Left ventricle myocardium superior (tissue), 1 donor: ENCODE results near the gene ANKS1B. TPM values are rescaled to one million over a fixed set of nuclear protein-coding genes. Genes with fewer than 3 reads are reported as not detected.
"Not testable (repeated sequence)": the region's sequence is repeated elsewhere in the genome, so short reads cannot be mapped to it uniquely, and the experiment has no call there.

Experiments
- ATAC-seq: fragments of 200-7000 bp; cut with Tn5 transposase; one replicate; pipeline ENCODE4 v1.9.1; 2020; ENCODE audit warnings: mild to moderate bottlenecking, moderate library complexity
- DNase-seq: peaks from one replicate; pipeline ENCODE4 v3.0.0-alpha.2; 2020
- intact Hi-C: fragments of 100-400 bp; cut with micrococcal nuclease; formaldehyde crosslinking; loops from one replicate; pipeline ENCODE4 v1.11.0; 2022
- total RNA-seq: library from RNA; stranded (reverse); fragmentation: NEBNext Ultra II Directional; extraction: Animal tissue kit (Norgen Biotek cat#: 25700); gene quantifications from one replicate; pipeline ENCODE4 v1.2.1, GENCODE V29; 2021
- donor health status: DM: no; HTN: yes; CAD: no; lungs with severe emphysema.

ANKS1B gene
- total RNA-seq, 1 donor from 2014 or later = 2.5 TPM

DNA sequence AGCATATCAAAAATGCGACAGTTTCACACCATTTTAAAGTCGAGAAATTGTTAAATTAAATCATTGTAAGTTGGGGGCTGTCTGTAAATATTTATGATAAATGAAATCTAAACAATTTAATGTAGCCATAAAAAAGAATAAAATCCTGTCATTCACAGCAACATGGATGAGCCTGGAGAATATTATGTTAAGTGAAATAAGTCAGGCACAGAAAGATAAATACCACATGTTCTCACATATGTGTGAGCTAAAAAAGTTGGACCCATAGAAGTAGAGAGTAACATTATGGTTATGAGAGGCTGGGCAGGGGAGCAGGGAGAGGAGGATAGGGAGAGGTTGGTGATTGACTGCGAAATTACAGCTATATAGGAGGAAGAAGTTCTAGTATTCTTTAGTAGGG lies 201.3 kb downstream of the ANKS1B start:
- no peak for DNase-seq
- intact Hi-C loops = no loop called here
- no peak for ATAC-seq

DNA sequence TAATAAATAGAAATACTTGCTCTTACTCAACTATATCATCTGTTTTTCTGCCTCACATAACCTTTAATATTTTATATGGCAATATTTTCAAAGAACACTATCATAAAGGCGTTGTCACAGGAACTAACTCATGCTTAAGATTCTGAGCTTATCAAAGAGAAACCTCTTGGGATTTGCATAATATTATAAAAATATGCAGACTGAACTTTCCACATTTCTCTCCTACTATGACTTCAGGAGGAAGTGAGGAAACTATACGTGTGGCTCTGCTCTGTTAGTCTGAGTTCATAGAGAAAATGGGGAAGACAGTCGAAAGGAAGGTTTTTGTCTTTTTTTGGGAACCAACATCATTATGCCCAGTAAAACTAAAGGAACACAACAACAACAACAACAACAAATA lies 212.5 kb downstream of the ANKS1B start:
- DNase-seq = no peak
- intact Hi-C loops = no loop called here
- ATAC-seq = no peak

DNA sequence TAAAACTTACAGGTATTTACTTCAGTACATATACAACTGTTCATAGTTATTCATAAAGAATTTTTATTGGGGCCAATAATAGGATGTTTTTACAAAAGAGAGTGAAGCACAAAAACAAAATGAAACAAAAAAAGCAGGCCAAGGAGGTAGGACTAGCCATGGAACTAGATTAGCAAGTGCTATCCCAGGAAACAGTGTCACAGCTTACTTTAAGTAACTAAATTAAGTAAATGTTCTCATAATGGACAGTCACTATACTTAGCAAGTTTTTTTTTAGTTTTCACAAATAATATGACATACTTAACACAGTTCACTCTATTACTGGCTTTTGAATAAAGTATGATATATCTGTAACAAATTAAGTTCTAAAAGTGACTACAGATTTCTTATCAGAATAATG lies 213.1 kb downstream of the ANKS1B start:
- DNase-seq = no peak
- intact Hi-C loops = no loop called here
- ATAC-seq = no peak

DNA sequence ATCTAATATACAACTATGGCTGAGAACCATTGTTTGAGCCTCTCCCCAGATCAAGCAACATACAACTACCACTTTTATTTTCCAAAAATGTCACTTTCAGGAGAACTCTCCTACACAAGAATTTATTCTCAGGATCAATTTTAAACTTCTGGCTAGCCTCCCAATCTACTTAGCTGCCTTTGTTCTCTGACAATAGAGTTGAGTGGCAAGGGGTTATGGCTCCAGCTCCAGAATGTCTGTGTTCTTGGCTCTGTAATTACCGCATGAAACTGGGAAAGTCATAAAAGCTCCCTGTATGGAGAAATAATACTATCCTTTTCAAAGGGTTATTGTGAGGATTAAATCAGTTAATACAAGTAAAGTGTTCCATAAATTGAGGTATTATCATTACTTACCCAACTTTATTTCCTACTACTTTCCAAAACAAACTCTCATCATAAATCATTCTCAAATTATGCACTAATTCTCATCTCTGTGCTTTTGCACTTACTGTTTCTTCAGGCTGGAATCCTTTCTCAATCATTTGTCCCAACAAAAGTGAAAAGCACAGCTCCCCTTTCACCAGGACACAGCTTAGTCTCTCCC lies 215.2 kb downstream of the ANKS1B start:
- intact Hi-C loops = loop anchor here (10.0 kb wide), 1 partner anchor 725 kb away; no protein-coding TSS in a partner anchor
- ATAC-seq = no peak
- DNase-seq = no peak

DNA sequence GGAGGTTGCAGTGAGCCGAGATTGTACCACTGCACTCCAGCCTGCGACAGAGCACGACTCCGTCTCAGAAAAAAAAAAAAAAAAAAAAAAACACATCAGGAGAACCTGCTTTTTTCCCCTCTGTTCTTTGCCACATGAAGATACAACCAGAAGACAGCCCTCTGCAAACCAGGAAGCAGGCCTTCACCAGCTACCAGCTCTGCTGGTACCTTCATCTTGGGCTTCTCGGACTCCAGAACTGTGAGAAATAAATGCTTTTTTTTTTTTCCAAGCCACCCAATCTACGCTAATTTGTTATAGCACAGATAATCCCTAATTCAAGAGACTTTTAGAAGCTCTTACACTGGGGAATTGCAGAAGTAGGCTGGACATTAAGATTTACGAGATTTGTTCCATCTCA lies 216.0 kb downstream of the ANKS1B start:
- intact Hi-C loops = loop anchor here (10.0 kb wide), 1 partner anchor 724 kb away; no protein-coding TSS in a partner anchor
- DNase-seq = no peak
- no peak for ATAC-seq

DNA sequence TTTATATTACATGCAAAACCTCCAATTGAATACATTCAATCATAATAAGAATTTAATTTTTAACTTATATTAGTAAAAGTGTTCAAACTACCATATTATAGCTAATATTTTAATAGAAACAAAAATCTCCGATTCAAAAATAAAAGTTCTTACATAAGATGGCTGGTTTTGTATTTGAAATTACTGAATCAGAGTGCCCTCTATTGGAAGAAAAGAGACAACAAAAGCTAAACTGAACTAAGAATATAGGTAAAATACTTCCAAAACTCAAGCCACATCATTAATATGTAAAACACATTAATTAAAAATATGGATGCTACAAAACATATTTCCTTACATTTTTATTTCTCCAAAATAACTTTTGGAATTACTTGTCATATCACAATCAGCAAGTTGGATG lies 216.9 kb downstream of the ANKS1B start:
- intact Hi-C loops = loop anchor here (10.0 kb wide), 1 partner anchor 723 kb away; no protein-coding TSS in a partner anchor

DNA sequence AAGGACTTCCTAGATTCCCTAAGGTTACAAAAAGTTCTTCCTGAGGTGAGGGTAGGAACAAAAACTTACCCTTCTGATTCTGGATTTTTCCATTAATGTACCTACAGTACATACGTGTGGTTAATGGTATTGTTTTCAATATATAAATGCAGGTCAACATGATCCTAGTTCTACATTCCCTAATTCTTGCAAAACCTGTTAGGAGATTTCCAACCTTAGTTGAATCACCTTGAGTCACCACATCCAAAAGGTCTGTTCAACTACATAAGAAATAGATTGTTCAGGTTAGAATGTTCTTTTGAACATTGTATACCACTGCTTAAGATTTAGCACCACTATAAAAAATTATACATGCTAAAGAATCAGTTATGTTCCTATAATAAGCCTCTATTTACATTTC lies 218.3 kb downstream of the ANKS1B start:
- DNase-seq (no peak), ATAC-seq (no peak)
- intact Hi-C loops = loop anchor here (10.0 kb wide), 1 partner anchor 722 kb away; no protein-coding TSS in a partner anchor

More for the DNA sequence above, 216.9 kb downstream of the ANKS1B start:
- no peak for ATAC-seq
- no peak for DNase-seq

DNA sequence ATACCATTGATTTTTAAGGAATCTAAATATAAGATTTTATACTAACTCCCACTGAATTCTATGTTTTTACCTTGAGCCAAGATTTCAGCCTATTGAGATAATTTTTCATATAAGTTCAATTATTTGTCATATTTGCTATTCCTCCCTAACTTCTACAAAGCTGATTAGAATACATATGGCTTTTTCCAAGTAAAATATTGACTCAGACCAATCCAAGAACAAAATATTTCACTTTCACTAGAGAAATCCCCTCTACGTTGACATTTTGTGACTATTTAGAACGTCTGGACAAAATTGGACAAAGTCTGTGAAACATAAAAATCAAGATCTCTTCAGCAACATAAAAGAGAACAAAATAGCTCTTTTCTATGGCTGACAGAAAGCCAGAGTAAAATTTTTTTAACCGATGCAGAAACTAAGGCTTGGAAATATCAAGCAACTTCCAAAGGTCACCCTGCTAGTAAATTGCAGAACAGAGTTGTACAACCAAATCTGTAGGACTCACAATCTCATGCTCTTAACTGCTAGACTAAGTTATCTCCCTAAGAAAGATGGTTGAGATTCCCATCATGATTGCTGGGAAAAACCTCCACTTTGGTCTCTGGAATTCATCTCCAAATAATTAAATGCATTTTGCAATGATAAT lies 219.1 kb downstream of the ANKS1B start:
- DNase-seq (no peak), ATAC-seq (no peak)
- intact Hi-C loops = loop anchor here (10.0 kb wide), 1 partner anchor 721 kb away; no protein-coding TSS in a partner anchor

DNA sequence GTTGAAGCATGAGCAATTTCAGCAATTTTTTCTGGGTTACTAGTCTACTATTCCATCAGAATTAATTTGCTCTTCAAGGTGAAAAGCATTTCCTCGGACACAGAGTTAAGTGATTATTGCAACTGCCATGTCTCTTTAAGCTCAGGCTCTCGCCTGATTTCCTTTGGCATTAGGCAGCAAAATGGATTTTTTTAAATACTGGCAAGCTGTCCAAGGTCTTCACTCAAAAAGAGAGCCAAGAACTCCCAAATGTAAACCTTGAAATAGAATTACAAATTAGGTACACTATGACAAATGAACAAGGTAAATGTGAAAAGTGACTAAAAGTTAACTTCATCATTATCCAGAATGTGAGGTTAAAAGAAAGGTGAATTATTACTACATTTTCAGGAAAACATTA lies 225.3 kb downstream of the ANKS1B start:
- ATAC-seq (no peak), DNase-seq (no peak)
- intact Hi-C loops = no loop called here

DNA sequence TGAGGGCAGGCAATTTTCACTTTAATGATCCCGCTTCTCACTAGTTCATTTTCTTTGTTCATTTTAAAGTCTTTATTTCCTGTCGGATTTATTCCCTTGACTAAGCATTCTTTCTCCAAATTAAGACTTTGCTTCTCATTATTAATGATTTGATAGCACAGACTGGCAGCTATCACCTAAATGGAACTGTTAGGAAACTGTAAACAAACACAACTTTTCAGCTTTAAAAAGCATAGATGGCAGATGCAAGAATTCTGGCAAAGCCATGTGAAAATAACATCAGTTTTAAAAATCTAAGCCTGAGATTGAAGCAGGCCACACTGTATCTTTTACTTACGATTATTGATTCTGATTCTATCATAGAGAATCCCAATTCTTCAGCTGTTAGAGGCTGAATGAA lies 225.7 kb downstream of the ANKS1B start:
- no peak for DNase-seq
- no peak for ATAC-seq
- intact Hi-C loops = no loop called here

DNA sequence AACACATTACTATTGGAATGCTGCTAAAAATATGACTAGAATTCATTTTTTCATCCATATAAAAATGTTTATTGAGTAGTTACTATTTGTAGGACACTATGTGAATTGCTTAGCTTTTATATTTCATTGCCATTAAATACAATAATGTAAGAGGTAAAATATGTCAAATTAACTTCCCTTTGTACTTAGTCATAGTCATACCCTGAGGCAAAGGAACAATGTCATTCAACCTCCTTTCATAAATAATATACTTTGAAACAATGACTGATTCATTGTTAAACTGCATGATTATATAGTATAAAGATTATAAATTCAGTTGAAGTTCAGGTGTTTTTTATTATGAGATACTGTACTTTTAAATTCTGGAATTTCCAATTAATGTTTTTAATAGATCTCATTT lies 232.0 kb downstream of the ANKS1B start:
- DNase-seq (no peak), ATAC-seq (no peak)
- intact Hi-C loops = no loop called here

DNA sequence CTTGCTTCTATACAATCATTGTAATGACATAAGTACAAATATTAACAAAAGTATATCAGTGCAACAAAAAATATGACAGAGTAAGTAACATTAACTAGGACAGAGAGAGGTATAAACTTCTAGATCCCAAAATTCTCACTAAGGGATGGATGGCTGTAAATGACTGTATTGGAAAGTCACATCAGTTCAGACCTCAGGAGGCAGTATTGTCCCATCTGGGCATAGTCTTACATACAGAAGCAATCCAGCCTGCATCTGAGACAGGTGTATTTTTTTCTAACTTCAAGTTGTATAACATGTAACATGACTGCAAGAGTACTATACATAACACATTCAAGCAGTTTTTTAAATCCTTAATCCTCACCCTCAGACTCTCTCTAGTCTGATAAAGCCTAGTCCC lies 238.2 kb downstream of the ANKS1B start:
- ATAC-seq (no peak), DNase-seq (no peak)
- intact Hi-C loops = no loop called here

DNA sequence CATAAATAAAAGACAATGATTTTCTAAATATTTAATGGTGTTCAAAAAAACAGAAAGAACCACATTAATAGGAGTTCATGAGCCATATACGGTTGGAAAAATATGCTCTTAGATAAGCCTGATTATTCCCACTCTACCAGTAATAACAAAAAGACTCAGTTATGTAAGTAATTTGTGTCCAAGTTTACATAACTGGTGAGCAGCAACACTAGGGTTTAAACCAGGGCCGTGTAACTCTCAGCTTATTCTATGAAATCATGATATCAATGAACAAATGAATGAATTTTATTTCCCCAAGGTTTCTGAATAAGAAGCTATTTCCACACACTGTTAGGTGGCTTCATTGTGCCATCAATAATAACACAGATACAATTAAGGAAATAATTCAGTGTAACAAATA lies 238.8 kb downstream of the ANKS1B start:
- intact Hi-C loops = no loop called here
- DNase-seq (no peak), ATAC-seq (no peak)

DNA sequence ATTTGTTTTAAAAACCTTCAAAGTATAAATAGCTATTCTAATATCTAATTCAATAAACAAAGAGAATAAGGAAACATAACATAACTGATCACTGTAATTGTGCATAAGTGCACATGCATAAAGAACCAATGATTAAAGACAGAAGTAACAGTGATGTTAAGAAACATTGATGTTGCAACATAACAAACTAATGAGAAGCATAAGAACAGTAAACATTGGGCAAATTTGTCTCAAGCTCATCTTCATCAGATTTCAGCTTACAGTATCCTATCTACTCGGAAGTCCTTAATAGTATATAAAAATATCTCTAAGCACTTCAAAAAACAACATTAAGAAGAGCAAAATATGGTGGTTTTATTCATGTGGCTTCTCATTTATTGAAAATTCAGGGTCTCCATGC lies 239.6 kb downstream of the ANKS1B start:
- DNase-seq (no peak), ATAC-seq (no peak)
- intact Hi-C loops = no loop called here

DNA sequence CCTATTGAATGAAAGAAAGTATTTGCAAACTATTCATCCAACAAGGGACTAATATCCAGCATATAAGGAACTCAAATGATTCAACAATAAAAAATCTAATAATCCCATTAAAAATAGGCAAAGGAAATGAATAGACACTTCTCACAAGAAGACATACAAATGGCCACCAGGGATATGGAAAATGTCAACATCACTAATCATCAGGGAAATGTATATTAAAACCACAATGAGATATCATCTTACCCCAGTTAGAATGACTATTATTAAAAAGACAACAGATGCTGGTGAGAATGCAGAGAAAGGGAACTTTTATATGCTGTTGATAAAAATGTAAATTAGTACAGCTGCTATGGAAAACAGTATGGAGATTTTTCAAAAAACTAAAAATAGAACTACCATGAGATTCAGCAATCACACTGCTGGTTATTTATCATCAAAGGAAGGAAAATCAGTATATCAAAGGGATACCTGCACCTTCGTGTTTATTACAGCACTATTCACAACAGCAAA lies 247.9 kb downstream of the ANKS1B start:
- intact Hi-C loops = no loop called here
- DNase-seq (no peak), ATAC-seq (no peak)

DNA sequence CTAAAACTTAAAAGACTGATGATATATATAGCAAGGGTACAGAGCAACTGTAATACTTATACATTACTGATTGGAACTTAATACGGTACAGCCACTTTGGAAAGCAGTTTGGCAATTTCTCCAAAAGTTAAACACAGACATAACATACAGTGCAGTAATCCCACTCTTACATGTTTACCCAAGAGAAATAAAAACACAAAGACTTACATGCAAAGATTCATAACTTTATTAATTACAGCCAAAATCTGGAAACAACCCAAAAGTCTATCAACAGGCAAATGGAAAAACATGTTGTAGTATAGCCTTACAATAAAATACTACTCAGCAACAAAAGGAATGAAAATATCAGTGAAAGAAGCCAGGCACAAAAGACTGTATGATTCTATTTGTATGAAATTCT lies 252.6 kb downstream of the ANKS1B start:
- ATAC-seq (no peak), DNase-seq (no peak)
- intact Hi-C loops = no loop called here

DNA sequence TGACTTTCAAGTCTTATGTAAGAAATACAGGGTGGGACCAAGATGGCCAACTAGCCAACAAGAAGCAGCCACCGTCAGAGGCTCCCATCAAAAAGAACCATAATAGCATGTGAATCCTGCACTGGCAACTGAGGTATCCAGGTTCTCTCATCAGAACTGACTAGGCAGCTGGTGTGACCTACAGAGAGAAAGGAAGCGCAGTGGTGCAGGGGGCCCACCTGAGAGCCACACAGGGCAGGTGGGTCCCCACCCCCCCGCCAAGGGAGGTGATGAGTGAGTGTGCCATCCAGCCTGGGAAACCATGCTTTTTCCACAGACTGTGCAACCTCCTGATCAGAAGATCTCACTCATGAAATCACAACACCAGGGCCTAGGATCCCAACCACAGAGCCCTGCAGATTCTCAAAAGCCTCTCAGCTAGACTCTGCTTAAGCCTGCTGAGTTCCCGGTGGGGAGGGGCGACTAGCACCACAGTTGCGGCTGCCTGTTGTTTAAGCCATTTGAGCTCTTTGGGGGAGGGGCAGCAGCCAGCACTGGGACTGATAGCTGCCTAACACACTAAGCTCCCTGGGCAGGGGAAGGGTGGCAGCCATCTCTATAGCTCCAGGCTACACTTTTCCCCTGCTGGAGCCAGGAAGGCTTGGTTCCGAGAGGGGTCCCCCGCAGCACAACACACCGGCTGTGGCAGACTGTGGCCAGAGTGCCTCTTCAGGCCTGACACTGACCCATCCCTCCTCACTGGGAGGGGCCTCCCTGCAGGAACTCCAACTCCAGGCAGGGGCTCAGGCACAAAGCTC lies 261.8 kb downstream of the ANKS1B start:
- ATAC-seq (no peak), DNase-seq (no peak)
- intact Hi-C loops = no loop called here

DNA sequence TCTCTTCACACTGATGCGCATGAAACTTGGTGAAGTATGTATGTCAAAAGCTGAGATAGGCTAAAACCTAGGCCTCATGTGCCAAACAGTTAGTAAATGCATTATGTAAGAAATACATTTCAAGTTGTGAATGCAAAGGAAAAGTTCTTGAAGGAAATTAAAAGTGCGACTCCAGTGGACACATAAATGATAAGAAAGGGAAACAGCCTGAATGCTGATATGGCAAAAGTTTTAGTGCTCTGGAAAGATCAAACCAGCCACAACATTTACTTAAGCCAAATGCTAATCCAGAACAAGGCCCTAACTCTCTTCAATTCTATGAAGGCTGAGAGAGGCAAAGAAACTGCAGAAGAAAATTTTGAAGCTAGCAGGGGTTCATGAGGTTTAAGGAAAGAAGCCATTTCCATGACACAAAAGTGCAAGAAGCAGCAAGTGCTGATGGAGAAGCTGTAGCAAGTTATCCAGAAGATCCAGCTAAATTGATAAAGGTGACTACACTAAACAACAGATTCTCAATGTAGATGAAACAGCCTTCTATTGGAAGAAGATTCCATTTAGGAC lies 262.9 kb downstream of the ANKS1B start:
- DNase-seq (no peak), ATAC-seq (no peak)
- intact Hi-C loops = no loop called here

DNA sequence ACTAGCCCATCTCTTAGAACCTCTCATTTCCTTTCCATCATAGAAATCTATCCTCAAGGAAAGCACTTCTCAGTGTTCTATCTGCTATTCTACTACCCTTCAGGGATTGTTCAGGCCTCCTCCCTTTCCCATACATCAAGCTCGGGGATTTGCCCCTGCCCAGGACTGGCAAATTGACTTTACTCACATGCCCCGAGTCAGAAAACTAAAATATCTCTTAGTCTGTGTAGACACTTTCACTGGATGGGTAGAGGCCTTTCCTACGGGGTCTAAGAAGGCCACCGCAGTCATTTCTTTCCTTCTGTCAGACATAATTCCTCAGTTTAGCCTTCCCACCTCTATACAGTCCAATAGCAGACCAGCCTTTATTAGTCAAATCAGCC lies 264.7 kb downstream of the ANKS1B start:
- ATAC-seq, DNase-seq, intact Hi-C loops: not testable (repeated sequence)
